ENCODE results near the gene KMO.

The KMO gene

GRCh38 chr1:241630899-241631298, 98.7 kb downstream of the KMO start:
- DNase-seq, result no peak

GRCh38 chr1:241631674-241632073, 99.5 kb downstream of the KMO start:
- DNase-seq, result no peak

GRCh38 chr1:241632987-241633386, 100.8 kb downstream of the KMO start:
- no peak for DNase-seq

GRCh38 chr1:241635556-241636152, 103.5 kb downstream of the KMO start:
- DNase-seq, result no peak

DNA sequence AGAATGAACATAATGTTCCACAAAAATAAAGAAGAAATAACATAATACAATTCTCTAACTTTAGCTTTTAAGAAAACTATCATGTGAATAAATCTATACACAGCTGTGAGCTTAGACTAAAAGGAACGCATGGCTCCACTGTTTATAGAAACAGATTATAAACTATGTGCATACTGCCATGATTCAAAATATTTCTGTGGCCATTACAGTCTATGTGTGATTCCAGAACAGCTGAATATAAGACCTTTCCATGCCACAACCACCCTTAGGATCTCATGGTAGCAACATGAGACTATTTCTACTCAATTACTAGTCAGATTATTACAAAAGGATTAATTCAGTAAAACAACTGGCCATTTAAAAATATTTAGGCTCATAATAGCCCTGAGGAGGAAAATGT, 104.1 kb downstream of the KMO start:
- no peak for DNase-seq

- no peak for DNase-seq
These were observed 104.9 kb downstream of the KMO start for GRCh38 chr1:241637046-241637590.

GRCh38 chr1:241637604-241638003, 105.4 kb downstream of the KMO start:
- no peak for DNase-seq

DNA sequence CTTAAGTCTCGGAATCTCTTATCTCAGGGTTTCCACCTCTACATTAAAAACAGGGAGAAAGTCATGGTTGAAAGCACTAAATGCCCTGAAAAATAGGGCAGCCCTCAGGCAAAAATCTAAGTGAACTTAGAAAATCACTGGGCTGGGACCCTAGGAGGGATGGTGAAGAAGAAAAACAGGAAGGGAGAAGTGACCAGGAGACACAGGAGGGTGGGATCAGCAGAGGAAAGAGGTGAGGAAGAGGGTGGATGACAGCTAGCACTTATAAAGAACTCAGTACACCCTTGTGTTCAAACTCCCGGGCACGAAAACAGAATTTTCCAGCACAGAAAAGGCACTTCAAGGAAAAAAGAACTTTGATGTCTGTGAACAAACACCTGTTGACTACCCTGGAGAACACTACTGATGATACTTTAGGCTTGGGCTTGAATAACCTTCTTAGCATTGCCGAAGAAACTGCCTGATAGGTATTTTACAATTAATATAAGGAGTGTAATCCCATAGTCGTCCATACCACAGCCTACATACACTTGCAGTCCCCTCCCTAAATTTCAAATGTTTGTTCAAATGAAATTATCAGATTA, 106.0 kb downstream of the KMO start:
- DNase-seq, result no peak

DNA sequence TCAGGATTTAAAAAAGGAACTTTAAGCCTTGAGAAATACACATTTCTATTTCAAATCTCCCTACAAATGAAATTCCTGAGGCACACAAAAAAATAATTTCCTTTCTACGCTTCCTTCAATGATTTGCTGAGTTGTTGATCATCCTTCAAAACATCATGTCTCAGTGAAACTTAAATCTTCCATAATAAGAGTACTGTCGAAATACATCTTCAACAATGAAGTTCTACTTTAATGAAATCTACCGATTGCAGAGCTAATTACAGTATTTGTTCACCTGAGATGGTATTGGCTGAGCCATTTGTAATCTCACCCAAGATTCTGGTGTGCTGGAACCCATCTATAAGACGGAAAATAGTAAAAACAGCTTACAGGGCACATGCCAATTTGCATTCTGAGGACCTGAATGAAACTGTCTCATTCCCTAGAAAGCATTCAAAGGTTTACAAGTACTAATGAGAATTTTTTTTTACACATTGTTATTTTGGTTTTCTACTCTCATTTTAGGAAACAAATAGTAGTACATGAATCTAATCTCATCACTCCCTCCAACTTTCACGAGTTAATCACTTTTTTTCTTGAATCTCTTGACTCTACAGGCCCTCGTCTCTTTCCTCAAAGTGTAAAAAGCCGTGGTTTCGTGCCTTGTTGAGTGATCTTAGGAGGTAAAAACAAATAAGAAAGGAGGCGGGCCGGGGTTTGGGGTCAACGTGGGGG, 106.9 kb downstream of the KMO start:
- no peak for DNase-seq

GRCh38 chr1:241639623-241640148, 107.5 kb downstream of the KMO start:
- no peak for DNase-seq

- peak; percentile 94 for DNase-seq
These were observed 108.1 kb downstream of the KMO start, which contains the start of the genes CHML and OPN3 for GRCh38 chr1:241640149-241640866. TSS of gene CHML (minus strand) at chr1:241640369. CDS start at chr1:241635766, 4,603 bp downstream. TSS of gene OPN3 (minus strand) at chr1:241640369. CDS start at chr1:241640254, 115 bp downstream.

GRCh38 chr1:241640867-241641622, 108.9 kb downstream of the KMO start:
- DNase-seq, result no peak

DNA sequence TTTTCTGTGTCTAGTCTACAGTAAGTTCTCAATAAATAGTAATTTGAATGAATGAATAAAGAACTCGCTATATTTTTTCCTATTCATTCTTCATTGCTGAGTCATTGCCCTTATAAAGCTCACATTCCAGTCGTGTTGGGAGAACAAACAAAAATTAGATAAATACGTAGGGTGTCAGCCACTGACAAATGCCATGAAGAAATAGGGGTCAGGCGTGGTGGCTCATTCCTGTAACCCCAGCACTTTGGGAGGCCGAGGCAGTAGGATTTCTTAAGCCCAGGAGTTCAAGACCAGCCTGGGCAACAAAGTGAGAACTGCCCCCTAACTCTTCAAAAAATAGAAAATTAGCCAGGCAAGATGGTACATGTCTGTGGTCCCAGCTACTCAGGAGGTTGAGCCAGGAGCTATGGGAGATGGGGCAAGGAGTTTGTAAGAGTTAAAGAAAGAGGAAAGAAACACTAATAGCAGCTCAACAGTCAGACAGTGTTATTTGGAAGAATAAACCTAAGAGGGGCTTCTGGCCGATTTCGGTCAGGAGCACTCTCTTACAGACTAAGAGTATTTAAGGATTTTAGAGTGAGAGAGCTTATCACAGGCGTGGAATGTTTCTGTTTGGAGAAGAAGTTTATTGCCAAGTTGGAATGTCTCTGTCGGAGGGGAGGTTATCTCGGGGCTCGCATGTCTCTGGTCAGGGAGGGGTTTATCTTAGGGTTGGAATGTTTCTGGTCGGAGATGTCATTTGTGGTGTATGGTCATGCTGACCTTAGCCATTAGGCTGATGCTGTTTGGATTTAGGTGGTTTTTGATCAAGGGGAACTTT, 109.8 kb downstream of the KMO start:
- DNase-seq, result no peak

GRCh38 chr1:241642593-241642944, 110.4 kb downstream of the KMO start:
- no peak for DNase-seq

DNA sequence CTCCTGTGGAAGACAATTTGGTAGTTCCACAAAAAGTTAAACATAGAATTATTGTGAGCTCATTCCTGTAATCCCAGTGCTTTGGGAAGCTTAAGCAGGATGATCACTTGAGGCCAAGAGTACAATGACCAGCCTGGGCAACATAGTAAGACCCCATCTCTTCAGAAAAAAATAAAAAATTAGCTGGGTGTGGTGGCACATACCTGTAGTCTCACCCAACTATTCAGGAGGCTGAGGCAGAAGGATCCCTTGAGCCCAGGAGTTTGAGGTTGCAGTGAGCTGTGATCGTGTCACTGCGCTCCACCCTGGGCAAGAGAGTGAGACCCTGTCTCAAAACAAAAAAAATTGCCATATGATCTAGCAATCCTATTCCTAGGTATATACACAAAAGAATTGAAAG, 112.1 kb downstream of the KMO start:
- no peak for DNase-seq

DNA sequence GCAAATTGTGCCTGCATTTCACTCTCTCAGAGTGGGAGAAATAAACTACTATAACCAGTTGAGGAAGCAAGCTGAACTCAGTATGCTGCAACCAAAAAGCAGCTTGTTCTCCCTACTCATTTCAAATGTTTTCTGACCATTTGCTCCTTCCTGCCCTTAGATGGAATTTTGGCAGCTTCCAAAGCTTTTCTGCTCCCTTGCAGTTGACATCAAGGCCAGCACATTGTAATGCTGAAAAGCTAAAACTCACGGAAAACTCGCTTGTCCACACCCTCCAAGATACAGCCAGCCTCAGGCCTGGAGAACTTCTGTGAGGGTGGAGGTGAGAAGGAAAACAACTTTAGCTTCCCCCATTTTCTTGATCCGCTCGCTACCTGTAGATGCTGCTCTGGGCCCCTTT, 113.0 kb downstream of the KMO start:
- DNase-seq, result no peak
